Measurements from ENCODE around the gene CXorf65. TPM values are rescaled to one million over a fixed set of nuclear protein-coding genes. Genes with fewer than 3 reads are reported as not detected.

CXorf65 gene
- total and polyA plus RNA-seq, 11 donors = not detected

DNA sequence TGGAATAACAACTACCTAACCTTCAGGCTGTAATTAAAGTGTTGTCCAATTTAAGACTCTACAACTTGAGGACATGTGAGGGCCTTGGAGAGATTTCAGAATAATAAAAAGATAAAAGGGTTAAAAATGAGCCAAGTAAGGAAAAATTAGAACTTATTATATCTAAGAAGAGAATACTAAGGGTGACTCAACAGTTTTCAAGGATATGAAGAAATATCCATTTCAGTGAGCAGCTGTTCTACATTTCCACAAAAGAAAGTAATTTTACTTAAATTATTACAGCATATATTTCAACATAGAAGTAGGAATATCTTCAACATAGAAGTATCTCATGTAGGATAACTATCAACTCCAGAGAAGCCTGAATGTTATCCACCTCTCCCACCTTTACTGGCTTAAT lies 49.7 kb downstream of the CXorf65 start:
- Histone ChIP-seq H3K27me3 (no peaks in the 10 kb centered on the region), H3K4me3 (no peak overlapping the region), H3K9me3 (no peaks in the 10 kb centered on the region), H3K27ac (no peak overlapping the region), H3K4me1 (peaks cover 0 to 18% (median 0%) of the 10 kb centered on the region in 12 donors), H3K36me3 (peaks cover 0 to 53% (median 26%) of the 10 kb centered on the region in 9 donors)
- ATAC-seq (no peak), DNase-seq (no peak)
- intact Hi-C loops (cut with DNase I) = no loop called here
- TF ChIP-seq CTCF (IDR thresholded peaks at IDR 0.05) = no peak
- TF ChIP-seq POLR2A (IDR thresholded peaks at IDR 0.05) = no peak

Other genes starting within 250 kb of the CXorf65 start
- gene TEX11, start 198.0 kb downstream of the CXorf65 start, total RNA-seq = not detected
- not detected for gene TEX11, start 198.0 kb downstream of the CXorf65 start, polyA plus RNA-seq
- not detected for gene SLC7A3, start 175.6 kb downstream of the CXorf65 start, total RNA-seq
- not detected for gene SLC7A3, start 175.6 kb downstream of the CXorf65 start, polyA plus RNA-seq
- gene SNX12, start 38.4 kb downstream of the CXorf65 start, total RNA-seq = 10 to 100 TPM; 40.2 to 62.5 (median 47.7) TPM
- gene SNX12, start 38.4 kb downstream of the CXorf65 start, polyA plus RNA-seq = 10 to 100 TPM; 20.8 to 64.5 TPM
- gene FOXO4, start 10.9 kb downstream of the CXorf65 start, total RNA-seq = 10 to 100 TPM; 24.5 to 48.7 (median 37.0) TPM
- gene FOXO4, start 10.9 kb downstream of the CXorf65 start, polyA plus RNA-seq = 10 to 100 TPM; 23.2 to 32.7 TPM
- gene IL2RG, start 4.8 kb upstream of the CXorf65 start, total RNA-seq = 10 to 100 TPM in 2 of 9 donors, 1 to 10 TPM in 4, under 1 TPM in 3; 0.44 to 25.2 (median 2.1) TPM
- gene IL2RG, start 4.8 kb upstream of the CXorf65 start, polyA plus RNA-seq = 1 to 10 TPM; 1.4 to 2.0 TPM
- 10 to 100 TPM; 15.0 to 37.4 (median 25.8) TPM for gene MED12, start 11.9 kb upstream of the CXorf65 start, total RNA-seq
- 1 to 10 TPM; 6.2 to 8.9 TPM for gene MED12, start 11.9 kb upstream of the CXorf65 start, polyA plus RNA-seq
- gene NLGN3, start 38.1 kb upstream of the CXorf65 start, total RNA-seq = 1 to 10 TPM in 1 of 9 donors, under 1 TPM in 8; 0.14 to 1.3 (median 0.52) TPM
- under 1 TPM; 0.15 to 0.19 TPM for gene NLGN3, start 38.1 kb upstream of the CXorf65 start, polyA plus RNA-seq
- not detected for gene GJB1, start 116.5 kb upstream of the CXorf65 start, total RNA-seq
- not detected for gene GJB1, start 116.5 kb upstream of the CXorf65 start, polyA plus RNA-seq
- gene ZMYM3, start 147.4 kb upstream of the CXorf65 start, total RNA-seq = 10 to 100 TPM; 11.3 to 22.9 (median 15.2) TPM
- gene ZMYM3, start 147.4 kb upstream of the CXorf65 start, polyA plus RNA-seq = 1 to 10 TPM; 5.1 to 6.8 TPM
- 100 to 1,000 TPM in 7 of 9 donors, 10 to 100 TPM in 2; 97.0 to 177 (median 113) TPM for gene NONO, start 176.9 kb upstream of the CXorf65 start, total RNA-seq
- gene NONO, start 176.9 kb upstream of the CXorf65 start, polyA plus RNA-seq = 100 to 1,000 TPM in 1 of 2 donors, 10 to 100 TPM in 1; 38.9 to 125 TPM
- gene ITGB1BP2, start 195.0 kb upstream of the CXorf65 start, total RNA-seq = 100 to 1,000 TPM in 2 of 9 donors, 10 to 100 TPM in 7; 64.2 to 162 (median 84.9) TPM
- gene ITGB1BP2, start 195.0 kb upstream of the CXorf65 start, polyA plus RNA-seq = 10 to 100 TPM; 90.4 to 91.7 TPM

Data from heart left ventricle (tissue), 16 donors.